HG03378 (cell line): Measurements from ENCODE around the gene ALDH2.
"Not testable (repeated sequence)": the region's sequence is repeated elsewhere in the genome, so short reads cannot be mapped to it uniquely, and the experiment has no call there.

Source experiments
- ATAC-seq: cut with Tn5 transposase; IDR thresholded peaks from one replicate; pipeline ENCODE4 v1.9.1; 2021; ENCODE audit warnings: mild to moderate bottlenecking, moderate library complexity; ENCODE audit not compliant: unreplicated experiment

Gene ALDH2

DNA sequence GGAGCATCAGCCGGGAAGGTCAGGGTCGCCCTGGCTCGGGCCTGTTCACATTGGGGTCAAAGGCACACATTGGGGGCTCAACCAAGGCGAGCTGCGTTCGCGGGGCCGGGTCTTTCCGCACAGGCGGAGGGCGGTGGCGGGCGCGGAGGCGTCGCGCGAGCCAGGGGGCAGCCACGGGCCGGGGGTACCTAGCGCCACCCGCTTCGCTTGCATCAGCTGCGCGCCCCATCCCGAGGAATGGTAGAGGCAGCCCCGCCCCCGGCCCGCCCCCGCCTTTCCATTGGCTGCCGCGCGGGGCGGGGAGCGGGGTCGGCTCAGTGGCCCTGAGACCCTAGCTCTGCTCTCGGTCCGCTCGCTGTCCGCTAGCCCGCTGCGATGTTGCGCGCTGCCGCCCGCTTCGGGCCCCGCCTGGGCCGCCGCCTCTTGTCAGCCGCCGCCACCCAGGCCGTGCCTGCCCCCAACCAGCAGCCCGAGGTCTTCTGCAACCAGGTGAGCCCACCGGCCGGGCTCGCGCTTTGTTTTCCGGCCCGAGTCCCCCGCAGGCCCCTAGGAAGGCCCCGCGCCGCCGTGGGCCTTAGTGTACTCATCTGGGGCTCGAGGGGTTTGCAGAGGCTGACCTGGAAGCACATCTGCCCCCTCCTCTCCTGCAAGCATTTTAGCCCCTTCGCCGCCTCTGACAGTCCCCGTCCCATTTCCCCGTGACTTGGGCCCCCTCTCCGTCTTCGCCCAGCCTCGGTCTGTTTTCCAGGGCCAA is at the start of gene ALDH2:
Gene ALDH2 (plus strand): TSS at position 326 of the 754 bp plus-strand sequence. CDS start 50 bp downstream, at position 376.
- no peak for ATAC-seq

DNA sequence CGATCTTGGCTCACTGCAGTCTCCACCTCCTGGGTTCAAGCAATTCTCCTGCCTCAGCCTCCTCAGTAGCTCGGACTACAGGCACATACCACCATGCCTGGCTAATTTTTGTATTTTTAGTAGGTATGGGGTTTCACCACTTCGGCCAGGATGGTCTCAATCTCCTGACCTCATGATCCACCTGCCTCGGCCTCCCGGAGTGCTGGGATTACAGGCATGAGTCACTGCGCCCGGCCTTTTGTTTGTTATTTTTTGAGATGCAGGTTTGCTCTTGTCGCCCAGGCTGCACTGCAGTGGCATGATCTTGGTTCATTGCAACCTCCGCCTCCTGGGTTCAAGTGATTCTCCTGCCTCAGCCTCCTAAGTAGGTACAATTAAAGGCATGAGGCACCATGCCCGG is 47.4 kb upstream of the ALDH2 start:
- not testable (repeated sequence) for ATAC-seq

GRCh38 chr12:111720457-111720856 is 46.3 kb upstream of the ALDH2 start:
- no peak for ATAC-seq

DNA sequence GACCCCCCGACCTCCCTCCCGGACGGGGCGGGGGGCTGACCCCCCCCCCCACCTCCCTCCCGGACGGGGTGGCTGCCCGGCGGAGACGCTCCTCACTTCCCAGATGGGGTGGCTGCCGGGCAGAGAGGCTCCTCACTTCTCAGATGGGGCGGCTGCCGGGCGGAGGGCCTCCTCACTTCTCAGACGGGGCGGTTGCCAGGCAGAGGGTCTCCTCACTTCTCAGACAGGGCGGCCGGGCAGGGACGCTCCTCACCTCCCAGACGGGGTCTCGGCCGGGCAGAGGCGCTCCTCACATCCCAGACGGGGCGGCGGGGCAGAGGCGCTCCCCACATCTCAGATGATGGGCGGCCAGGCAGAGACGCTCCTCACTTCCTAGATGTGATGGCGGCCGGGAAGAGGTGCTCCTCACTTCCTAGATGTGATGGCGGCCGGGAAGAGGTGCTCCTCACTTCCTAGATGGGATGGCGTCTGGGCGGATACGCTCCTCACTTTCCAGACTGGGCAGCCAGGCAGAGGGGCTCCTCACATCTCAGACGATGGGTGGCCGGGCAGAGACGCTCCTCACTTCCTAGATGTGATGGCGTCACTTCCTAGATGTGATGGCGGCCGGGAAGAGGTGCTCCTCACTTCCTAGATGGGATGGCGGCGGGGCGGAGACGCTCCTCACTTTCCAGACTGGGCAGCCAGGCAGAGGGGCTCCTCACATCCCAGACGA is 42.9 kb upstream of the ALDH2 start:
- not testable (repeated sequence) for ATAC-seq

DNA sequence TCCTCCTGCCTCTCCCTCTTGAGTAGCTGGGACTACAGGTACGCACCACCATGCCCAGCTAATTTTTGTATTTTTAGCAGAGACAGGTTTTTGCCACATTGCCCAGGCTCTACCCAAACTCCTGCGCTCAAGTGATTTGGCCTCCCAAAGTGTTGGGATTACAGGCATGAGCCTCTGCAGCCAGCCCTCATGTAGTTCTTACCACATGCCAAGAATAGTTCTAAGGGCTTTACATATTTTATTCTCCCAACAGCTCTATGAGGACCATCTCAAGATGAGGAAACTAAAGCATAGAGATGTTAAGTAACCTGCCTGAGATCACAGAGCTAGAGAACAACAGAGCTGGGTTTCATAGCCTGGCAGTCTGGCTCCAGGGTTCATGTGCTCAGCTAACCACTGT is 37.9 kb upstream of the ALDH2 start:
- ATAC-seq, result no peak

DNA sequence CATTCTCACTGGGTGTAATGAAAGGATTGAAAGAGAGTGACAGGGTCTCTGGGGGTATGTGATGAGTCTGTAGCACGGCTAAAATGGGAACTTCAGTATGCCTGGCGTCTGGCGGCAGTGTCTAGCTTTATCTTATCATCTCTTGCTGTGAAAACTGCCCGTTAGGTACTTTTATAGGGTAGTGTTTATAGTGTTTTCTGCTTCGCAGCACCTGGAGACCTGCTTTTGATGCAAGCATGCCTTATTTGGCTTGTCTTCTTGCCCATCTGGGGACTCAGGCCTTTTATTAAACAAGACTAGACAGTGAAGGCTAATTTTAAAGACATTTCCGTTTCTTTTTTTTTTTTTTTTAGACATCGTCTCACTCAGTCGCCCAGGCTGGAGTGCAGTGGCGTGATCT is 36.3 kb upstream of the ALDH2 start:
- ATAC-seq, result no peak

DNA sequence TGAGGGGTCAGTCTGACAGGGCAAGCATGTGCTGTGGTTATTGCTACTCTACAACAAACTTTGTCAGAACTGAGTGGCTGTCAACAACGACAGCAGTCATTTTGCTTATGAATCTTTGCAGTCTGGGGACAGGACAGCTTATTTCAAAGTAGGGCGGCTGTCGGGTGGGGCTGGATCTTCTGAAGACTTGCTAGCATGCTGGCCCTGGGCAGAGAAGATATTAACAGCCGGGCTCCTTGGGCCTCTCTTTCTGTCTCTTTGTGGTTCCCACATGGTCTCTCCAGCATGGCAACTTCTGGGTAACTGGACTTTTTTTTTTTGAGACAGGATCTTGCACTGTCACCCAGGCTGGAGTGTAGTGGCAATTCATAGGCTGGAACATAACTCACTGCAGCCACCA is 33.9 kb upstream of the ALDH2 start:
- ATAC-seq, result no peak

DNA sequence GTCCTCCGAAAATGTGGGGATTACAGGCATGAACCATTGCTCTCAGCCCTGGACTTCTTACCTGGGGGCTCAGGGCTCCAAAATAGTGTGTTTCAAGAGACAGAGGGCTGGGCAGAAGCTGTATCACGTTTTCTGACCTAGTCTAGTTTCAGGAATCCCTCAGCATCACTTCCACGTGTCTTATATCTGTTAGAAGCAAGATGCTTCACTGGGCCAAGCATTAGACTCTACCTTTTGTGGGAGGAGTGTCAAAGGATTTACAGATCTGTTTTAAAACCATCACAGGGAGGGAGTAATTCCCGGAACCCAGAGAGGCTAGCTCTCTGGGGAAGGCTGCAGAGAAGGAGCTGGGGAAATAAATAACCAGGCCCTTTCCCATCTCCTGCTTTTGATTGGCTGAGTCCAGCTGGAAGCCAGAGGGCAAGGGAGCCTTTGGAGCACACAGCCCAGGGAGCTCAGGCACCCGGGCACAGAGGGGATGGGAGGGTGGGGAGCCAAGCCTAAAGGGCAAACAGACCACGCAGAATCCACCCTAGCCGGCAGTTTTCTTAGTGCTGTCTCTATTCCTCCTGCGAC is 33.3 kb upstream of the ALDH2 start:
- ATAC-seq, result no peak

DNA sequence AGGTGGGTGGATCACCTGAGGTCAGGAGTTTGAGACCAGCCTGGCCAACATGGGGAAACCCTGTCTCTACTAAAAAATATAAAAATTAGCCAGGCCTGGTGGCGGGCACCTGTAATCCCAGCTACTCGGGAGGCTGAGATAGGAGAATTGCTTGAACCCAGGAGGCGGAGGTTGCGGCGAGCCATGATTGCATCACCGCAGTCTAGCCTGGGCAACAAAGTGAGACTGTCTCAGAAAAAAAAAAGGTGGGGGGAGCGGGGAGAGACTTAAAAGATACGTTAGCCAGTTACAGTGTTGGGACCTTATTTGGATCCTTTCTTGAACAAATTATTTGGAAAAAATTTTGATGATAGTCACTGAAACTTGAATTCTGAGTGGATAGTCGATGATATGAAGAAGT is 27.2 kb upstream of the ALDH2 start:
- not testable (repeated sequence) for ATAC-seq

GRCh38 chr12:111741235-111741812 is 25.4 kb upstream of the ALDH2 start:
- ATAC-seq, result no peak

GRCh38 chr12:111745211-111745610 is 21.5 kb upstream of the ALDH2 start:
- ATAC-seq, result no peak

- ATAC-seq, result no peak
Observed at GRCh38 chr12:111747333-111747732, 19.4 kb upstream of the ALDH2 start.

DNA sequence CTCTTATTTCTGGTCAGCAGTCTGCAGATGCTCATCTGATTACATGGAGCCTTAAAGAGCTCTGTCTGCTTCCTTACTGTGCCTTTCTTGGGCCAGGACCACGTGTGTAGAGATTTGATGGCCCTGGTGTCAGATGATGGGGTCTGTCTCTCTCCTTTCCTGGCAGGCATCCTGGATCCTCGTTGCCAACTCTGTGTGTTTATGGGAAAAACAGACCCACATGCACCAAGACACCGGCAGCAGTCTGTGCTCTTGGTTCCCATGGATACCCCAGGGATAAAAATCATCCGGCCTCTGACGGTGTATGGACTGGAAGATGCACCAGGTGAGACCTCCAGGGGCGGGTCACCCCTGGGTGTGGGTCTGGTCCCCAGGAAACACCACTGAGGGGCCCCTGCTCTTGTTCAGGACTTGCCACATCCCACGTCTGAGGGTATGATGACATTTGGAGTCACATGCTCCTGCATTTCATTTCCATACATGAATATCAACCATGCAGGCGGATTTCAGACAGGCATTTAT is 18.5 kb upstream of the ALDH2 start:
- ATAC-seq, result no peak

DNA sequence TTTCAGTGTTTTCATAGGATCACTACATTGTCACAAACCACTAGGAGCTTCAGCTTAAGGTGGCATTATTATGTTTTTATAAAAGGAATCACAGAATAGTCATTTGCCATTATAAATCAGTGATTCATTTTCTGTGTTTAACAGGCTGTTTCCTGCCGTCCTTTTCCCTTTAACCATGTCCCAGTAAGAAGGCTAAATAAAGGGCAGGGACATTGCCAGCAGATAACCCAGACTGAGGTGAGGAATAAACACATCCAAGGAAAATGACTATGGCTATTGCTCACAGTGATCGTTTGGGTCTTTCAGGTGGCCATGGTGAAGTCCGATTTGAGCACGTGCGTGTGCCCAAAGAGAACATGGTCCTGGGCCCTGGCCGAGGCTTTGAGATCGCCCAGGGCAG is 17.9 kb upstream of the ALDH2 start:
- no peak for ATAC-seq

DNA sequence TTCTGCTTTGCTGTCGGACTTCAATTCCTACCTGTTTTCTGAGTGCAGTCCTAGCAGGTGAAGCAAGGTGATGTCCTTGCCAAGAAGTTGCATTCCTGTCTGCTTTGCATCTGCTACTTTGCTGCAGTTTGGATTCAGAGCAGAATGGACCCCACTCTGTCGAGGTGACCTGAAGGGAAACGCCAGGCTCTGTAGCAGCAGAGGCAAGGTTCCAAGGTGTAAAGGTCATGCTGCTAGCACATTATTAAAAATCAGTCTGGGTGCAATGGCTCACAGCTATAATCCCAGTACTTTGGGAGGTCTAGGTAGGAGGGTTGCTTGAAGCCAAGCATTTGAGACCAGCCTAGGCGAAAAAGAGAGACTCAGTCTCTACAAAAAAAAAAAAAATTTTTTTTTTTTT is 17.3 kb upstream of the ALDH2 start:
- ATAC-seq, result no peak

GRCh38 chr12:111753144-111753881 is 13.4 kb upstream of the ALDH2 start:
- no peak for ATAC-seq

DNA sequence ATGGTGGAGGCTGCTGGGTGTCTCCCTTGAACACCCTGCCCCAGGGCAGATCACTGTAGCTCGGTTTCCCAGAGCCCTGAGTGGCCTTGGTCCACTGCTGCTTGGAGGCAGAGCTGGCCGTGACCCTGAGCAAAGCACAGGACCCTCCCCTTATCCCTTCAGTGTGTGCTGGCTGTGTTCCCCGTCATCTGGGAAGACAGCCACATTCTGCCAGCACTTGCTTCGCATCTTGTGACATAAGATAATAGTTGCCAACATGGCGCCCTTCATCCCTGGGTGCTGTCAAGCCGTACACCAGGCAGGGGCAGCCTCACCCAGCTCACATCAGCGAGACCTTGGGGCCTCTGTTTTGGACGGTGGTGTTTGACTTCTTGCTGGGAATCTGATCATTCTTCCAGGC is 12.1 kb upstream of the ALDH2 start:
- no peak for ATAC-seq

DNA sequence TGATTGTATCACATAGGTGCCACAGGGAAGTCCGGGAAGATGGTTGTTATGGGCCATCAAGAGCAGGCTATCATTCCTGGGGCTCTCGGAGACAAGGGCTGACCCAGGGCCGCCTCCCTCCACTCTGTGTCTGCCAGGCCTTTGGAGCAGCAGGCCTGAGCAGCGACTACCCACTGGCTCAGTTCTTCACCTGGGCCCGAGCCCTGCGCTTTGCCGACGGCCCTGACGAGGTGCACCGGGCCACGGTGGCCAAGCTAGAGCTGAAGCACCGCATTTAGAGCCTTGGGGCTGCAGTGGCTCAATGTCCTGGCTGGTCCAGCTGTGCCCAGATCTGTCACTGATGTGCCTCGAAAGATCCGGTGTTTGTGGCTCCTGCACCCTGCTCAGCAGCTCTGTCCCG is 10.5 kb upstream of the ALDH2 start:
- ATAC-seq, result no peak

DNA sequence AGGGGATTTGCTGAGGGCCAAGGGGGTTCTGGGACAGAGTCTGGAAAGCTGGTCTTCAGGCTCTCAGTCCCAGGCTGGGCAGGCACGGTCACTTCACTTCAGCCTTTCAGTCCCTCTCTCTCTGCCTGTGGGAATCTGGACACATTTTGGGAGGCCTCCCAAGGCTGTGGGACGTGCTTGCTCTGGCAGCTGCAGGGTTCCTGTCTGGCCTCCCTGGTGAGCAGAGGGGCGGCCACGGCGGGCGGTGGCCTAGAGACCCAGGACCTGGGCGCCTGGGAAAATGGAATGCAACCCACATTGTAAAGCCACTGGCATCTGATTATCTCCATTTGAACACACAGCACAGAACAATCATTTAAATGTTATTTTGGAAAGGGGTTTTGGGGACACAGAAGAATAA is 10.1 kb upstream of the ALDH2 start:
- ATAC-seq, result no peak

- ATAC-seq, result no peak
Observed at GRCh38 chr12:111757361-111758119, 9.2 kb upstream of the ALDH2 start.
